Esophagus squamous epithelium (tissue), 4 donors: Measurements from ENCODE around the gene ANKRD60.

Source experiments
- POLR2A ChIP-seq, 4 donors: fragments of 450-650 bp; IDR thresholded peaks; one replicate each; pipeline ENCODE4 v1.6.1; 2017; ENCODE audit warnings: antibody characterized with exemption in 4 of 4, mild to moderate bottlenecking in 4 of 4, moderate library complexity in 3 of 4
- TF ChIP-seq, protein P1 (sequence below), 6 experiments: fragments of 450-650 bp in 4 of 6; fragments of 200-600 bp in 2 of 6; sonication (generic) in 2 of 6; IDR thresholded peaks; one replicate each; pipeline ENCODE4 v1.5.1; 2016 to 2019; ENCODE audit warnings: antibody characterized with exemption in 6 of 6, mild to moderate bottlenecking in 4 of 6, moderate library complexity in 4 of 6

DNA sequence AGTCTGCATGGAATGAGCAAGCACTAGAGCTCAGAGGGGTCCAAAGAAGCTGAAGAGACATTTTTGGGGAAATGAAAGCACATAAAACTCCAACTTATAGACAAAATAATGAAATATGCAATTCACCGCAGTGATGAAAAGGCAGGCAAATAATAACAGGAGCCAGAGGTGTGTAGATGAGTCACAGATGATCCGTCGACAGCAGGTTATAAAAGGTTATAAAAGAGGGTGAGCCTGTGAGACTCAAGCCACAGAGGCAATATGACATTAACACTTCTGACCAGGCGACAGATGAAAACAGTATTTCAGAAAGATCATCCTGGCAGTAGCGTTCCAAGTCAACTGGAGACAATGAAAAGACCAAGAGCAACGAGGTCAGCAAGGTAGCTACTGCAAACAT, 35.8 kb upstream of the ANKRD60 start:
- TF ChIP-seq, protein P1, sequence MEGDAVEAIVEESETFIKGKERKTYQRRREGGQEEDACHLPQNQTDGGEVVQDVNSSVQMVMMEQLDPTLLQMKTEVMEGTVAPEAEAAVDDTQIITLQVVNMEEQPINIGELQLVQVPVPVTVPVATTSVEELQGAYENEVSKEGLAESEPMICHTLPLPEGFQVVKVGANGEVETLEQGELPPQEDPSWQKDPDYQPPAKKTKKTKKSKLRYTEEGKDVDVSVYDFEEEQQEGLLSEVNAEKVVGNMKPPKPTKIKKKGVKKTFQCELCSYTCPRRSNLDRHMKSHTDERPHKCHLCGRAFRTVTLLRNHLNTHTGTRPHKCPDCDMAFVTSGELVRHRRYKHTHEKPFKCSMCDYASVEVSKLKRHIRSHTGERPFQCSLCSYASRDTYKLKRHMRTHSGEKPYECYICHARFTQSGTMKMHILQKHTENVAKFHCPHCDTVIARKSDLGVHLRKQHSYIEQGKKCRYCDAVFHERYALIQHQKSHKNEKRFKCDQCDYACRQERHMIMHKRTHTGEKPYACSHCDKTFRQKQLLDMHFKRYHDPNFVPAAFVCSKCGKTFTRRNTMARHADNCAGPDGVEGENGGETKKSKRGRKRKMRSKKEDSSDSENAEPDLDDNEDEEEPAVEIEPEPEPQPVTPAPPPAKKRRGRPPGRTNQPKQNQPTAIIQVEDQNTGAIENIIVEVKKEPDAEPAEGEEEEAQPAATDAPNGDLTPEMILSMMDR (IDR thresholded peaks at IDR 0.05) = no peak
- no peak for TF ChIP-seq POLR2A (IDR thresholded peaks at IDR 0.05)
